ENCODE results near the gene TMEM31.

The TMEM31 gene

DNA sequence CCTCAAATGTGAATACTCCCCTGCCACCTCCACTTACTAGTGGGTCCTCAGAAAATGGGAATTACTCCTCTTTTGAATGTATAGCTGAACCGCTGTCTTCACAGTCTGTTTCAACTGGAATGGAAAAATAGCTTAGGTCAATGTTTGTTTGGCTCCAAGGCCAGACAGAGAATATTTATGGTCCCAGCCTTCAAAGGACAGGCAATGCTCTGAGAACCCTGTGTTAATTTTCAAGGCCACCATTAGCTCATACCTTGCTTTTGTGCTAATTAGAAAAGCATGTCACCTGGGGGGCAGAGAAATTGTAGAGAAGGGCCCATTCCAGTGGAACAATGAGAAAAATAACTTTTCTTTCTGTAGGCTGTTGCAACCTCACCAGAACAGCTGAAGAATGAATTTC, 19.6 kb upstream of the TMEM31 start:
- Mint-ChIP-seq H3K9me3 (no peaks in the 10 kb centered on the region), H3K4me1 (no peaks in the 10 kb centered on the region), H3K4me3 (no peak overlapping the region), H3K36me3 (ENCODE audit: low read depth) (peaks cover 3% of the 10 kb centered on the region), H3K27me3 (no peaks in the 10 kb centered on the region), H3K27ac (no peak overlapping the region)
- no peak for DNase-seq
- no peak for ATAC-seq

- Mint-ChIP-seq H3K36me3 (ENCODE audit: low read depth) (no peaks in the 10 kb centered on the region), H3K4me3 (no peak overlapping the region), H3K4me1 (no peaks in the 10 kb centered on the region), H3K27ac (no peak overlapping the region), H3K9me3 (no peaks in the 10 kb centered on the region), H3K27me3 (no peaks in the 10 kb centered on the region)
- no peak for ATAC-seq
- no peak for DNase-seq
Measured at GRCh38 chrX:103697687-103698086, 13.0 kb upstream of the TMEM31 start.

DNA sequence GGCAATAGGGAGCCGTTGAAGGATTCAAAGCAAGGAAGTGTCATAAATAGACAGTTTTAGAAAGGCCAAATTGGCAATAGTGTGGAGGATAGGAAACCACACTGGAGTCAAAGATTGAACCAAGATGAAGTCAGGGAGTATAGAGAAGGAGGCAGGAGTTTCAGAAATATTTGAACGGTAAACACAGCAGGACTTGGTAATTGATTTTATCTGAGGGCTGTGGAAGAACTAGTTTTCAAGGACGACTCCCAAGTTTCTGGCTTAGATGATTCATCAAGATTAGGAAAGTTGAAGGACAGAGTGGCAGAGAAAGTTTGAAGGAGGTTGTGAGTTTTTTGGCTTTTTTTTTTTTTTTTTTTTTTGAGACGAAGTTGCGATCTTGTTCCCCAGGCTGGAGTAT, 11.5 kb upstream of the TMEM31 start:
- Mint-ChIP-seq H3K4me3 (no peak overlapping the region), H3K9me3 (no peaks in the 10 kb centered on the region), H3K4me1 (no peaks in the 10 kb centered on the region), H3K27me3 (no peaks in the 10 kb centered on the region), H3K27ac (no peak overlapping the region), H3K36me3 (ENCODE audit: low read depth) (no peaks in the 10 kb centered on the region)
- DNase-seq (no peak), ATAC-seq (no peak)

DNA sequence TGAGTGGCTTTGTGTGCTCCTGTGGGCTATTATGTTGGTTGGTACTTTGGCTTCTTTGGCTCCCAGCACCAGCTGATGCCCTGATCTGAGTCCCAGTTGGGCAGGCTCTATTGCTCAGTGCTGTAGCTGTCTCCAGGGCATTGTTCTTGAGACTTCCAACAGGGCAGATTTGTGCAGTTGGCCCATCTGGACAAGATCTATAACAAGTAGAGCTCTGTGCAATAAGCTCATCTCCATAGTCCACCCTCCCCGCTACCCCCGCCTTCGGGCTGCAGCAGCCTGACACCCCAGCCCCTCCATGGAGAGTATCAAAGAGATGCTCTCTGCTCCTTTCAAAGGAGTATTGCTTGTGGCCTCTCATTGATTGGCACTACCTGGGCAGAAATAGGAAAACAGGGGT, 5.8 kb upstream of the TMEM31 start:
- H3K27ac Mint-ChIP-seq: no peak overlapping the region
- no peaks in the 10 kb centered on the region for H3K9me3 Mint-ChIP-seq
- H3K4me1 Mint-ChIP-seq: no peaks in the 10 kb centered on the region
- H3K27me3 Mint-ChIP-seq: no peaks in the 10 kb centered on the region
- H3K36me3 Mint-ChIP-seq (ENCODE audit: low read depth): no peaks in the 10 kb centered on the region
- ATAC-seq (no peak), DNase-seq (no peak)
- H3K4me3 Mint-ChIP-seq: no peak overlapping the region

- no peaks in the 10 kb centered on the region for H3K4me1 Mint-ChIP-seq
- ATAC-seq (no peak), DNase-seq (no peak)
- H3K4me3 Mint-ChIP-seq: no peak overlapping the region
- H3K27ac Mint-ChIP-seq: no peak overlapping the region
- no peaks in the 10 kb centered on the region for H3K36me3 Mint-ChIP-seq (ENCODE audit: low read depth)
- no peaks in the 10 kb centered on the region for H3K9me3 Mint-ChIP-seq
- H3K27me3 Mint-ChIP-seq: no peaks in the 10 kb centered on the region
Measured at GRCh38 chrX:103716962-103717361, 6.3 kb downstream of the TMEM31 start.

DNA sequence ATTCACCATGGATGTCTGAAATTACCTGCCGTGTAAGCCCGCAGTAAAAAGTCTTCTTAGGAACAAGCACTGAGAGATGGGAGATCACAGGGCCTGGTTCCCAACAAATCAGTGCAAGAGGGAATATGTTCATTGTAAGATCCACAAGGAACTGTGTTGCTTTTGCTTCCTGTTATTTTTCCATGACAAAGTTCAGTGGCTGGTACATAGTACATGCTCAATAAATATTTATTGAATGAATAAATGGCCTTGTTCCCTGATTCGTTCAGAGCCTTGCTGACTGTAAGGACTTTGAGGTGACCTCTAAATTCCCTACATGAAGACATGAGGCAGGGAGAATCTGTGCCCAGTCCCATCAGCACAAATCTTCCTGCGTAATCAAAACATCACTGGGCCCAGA, 7.4 kb downstream of the TMEM31 start:
- H3K27ac Mint-ChIP-seq: no peak overlapping the region
- no peak for DNase-seq
- H3K27me3 Mint-ChIP-seq: no peaks in the 10 kb centered on the region
- ATAC-seq: no peak
- no peaks in the 10 kb centered on the region for H3K4me1 Mint-ChIP-seq
- no peaks in the 10 kb centered on the region for H3K9me3 Mint-ChIP-seq
- no peak overlapping the region for H3K4me3 Mint-ChIP-seq
- H3K36me3 Mint-ChIP-seq (ENCODE audit: low read depth): no peaks in the 10 kb centered on the region

DNA sequence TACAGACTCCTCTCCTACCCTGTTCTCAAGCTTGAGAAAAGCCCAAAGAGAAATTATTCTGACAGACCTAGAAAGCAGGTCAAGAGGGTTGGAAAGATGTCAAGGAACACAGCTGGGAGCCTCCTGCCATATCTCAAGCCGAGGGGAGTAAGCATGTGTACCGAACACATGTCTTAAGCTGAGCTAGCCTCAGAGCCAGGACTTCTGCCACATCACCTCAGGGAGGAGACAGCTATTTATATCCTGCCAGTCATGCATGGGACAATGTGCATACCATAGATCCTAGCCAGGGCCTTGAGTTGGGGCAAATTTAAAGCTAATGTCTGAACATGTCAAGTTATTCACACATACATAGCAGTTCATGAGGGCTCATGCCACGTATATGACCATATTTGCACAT, 11.8 kb downstream of the TMEM31 start:
- Mint-ChIP-seq H3K36me3 (ENCODE audit: low read depth) (no peaks in the 10 kb centered on the region), H3K27me3 (no peaks in the 10 kb centered on the region), H3K27ac (no peak overlapping the region), H3K4me1 (no peaks in the 10 kb centered on the region), H3K4me3 (no peak overlapping the region), H3K9me3 (no peaks in the 10 kb centered on the region)
- DNase-seq (no peak), ATAC-seq (no peak)

DNA sequence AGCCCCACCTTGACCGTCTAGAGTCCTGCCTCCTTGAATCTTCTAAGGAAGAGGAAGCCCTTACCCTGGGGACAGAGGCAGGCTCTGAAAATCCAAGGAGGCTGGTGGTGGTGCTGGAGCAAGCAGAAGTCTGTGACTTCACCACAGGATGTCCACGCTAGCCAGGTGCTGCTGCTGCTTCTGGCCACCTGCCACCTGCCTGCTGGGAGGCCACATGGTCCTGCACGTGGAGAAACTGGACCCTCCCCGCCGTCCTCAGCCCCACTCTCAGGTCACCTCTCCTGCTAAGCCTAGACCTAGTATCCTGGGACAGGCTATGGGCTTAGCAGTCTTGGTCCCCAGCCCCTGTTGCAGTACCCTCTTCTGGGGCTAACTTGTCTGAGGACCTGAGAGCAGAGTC, 15.8 kb downstream of the TMEM31 start:
- H3K36me3 Mint-ChIP-seq (ENCODE audit: low read depth): no peaks in the 10 kb centered on the region
- DNase-seq (no peak), ATAC-seq (no peak)
- no peaks in the 10 kb centered on the region for H3K9me3 Mint-ChIP-seq
- H3K4me1 Mint-ChIP-seq: no peaks in the 10 kb centered on the region
- H3K27me3 Mint-ChIP-seq: no peaks in the 10 kb centered on the region
- H3K4me3 Mint-ChIP-seq: no peak overlapping the region
- H3K27ac Mint-ChIP-seq: no peak overlapping the region

DNA sequence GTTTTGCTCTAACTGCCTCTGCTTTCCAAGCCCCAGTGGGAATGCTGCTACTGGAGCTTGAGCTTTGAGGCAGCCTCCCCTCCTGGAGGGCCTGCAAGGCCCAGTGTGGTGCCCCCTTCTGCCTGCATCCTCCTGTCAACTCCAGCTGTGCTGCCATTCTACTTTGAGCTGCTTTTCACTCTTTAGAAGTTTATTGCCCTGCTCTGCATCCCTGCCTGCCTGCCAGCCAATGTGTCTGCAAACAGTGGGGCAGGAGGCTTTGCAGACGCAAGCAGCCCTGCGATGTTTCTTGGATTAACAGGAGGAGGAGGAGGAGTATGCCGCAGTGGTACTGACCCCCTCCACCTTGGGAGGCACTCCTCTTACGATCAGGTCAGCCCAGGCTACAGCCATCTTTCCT, 16.4 kb downstream of the TMEM31 start:
- no peak overlapping the region for H3K4me3 Mint-ChIP-seq
- ATAC-seq (no peak), DNase-seq (no peak)
- H3K36me3 Mint-ChIP-seq (ENCODE audit: low read depth): no peaks in the 10 kb centered on the region
- H3K4me1 Mint-ChIP-seq: no peaks in the 10 kb centered on the region
- peaks cover 3% of the 10 kb centered on the region for H3K27me3 Mint-ChIP-seq
- H3K9me3 Mint-ChIP-seq: no peaks in the 10 kb centered on the region
- no peak overlapping the region for H3K27ac Mint-ChIP-seq

DNA sequence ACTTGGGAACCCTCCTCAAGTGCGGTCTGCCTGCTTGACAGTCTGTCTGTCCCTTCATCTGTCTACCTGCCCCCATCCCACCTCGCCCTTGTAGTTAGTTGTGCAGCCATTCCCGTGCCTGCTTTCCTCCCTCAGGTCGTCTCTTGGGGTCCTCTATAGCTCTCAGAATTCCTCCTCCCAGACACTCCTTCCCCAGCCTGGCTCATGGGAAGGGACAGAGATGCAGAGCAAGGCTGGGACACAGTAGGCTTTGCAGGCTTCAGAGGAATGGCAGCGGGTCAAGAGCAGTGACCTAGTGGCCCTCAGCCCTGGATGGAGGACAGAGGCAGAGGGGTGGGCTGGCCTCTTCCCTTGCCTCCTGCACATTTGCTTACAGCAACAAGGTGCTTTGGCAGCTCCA, 18.3 kb downstream of the TMEM31 start:
- H3K9me3 Mint-ChIP-seq: no peaks in the 10 kb centered on the region
- H3K36me3 Mint-ChIP-seq (ENCODE audit: low read depth): no peaks in the 10 kb centered on the region
- no peak overlapping the region for H3K27ac Mint-ChIP-seq
- ATAC-seq (no peak), DNase-seq (no peak)
- H3K4me1 Mint-ChIP-seq: peaks cover 3% of the 10 kb centered on the region
- peaks cover 3% of the 10 kb centered on the region for H3K27me3 Mint-ChIP-seq
- H3K4me3 Mint-ChIP-seq: no peak overlapping the region

DNA sequence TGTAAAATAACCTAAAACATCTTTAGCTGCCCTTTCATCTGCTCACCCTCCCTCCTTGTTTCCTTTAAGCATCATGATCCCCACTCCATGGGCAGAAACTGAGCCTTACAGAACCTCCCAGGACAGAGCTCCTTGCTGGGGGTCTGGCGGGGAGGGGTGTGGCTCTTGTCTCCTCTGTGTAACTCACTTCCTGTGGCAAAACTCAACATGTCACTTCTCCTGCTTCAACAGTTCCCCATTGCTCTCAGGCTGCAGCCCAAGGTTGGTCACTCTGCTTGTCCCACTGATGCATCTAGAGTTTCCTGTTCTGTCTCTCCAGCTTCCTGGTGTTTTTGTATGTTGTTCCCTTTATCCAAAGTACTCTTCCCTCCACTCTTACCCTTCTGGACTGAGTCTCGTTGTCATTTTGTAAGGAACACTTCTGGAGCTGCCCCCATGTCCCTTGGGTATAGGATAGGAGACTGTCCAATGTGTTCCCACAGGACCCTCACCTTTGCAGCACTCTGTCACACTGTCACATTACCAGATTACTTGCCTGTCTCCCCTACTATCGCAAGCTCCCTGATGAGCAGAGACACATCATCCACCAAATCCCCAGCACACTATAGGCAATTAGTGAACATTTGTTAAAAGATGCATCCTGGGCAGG, 19.6 kb downstream of the TMEM31 start:
- no peak overlapping the region for H3K4me3 Mint-ChIP-seq
- H3K27me3 Mint-ChIP-seq: peaks cover 3% of the 10 kb centered on the region
- no peak for ATAC-seq
- no peak overlapping the region for H3K27ac Mint-ChIP-seq
- no peaks in the 10 kb centered on the region for H3K36me3 Mint-ChIP-seq (ENCODE audit: low read depth)
- no peak for DNase-seq
- H3K4me1 Mint-ChIP-seq: peaks cover 9% of the 10 kb centered on the region
- no peaks in the 10 kb centered on the region for H3K9me3 Mint-ChIP-seq

GRCh38 chrX:103730796-103731493, 20.2 kb downstream of the TMEM31 start:
- H3K9me3 Mint-ChIP-seq: no peaks in the 10 kb centered on the region
- peaks cover 3% of the 10 kb centered on the region for H3K27me3 Mint-ChIP-seq
- ATAC-seq: no peak
- no peak overlapping the region for H3K27ac Mint-ChIP-seq
- peaks cover 9% of the 10 kb centered on the region for H3K4me1 Mint-ChIP-seq
- no peaks in the 10 kb centered on the region for H3K36me3 Mint-ChIP-seq (ENCODE audit: low read depth)
- DNase-seq: no peak
- no peak overlapping the region for H3K4me3 Mint-ChIP-seq

GRCh38 chrX:103733017-103733416, 22.3 kb downstream of the TMEM31 start:
- Mint-ChIP-seq H3K4me3 (no peak overlapping the region), H3K4me1 (peaks cover 9% of the 10 kb centered on the region), H3K9me3 (no peaks in the 10 kb centered on the region), H3K27me3 (peaks cover 3% of the 10 kb centered on the region), H3K36me3 (ENCODE audit: low read depth) (no peaks in the 10 kb centered on the region), H3K27ac (no peak overlapping the region)
- DNase-seq (no peak), ATAC-seq (no peak)

- ATAC-seq (peak; percentile 90), DNase-seq (peak; percentile 1)
- Mint-ChIP-seq H3K9me3 (no peaks in the 10 kb centered on the region), H3K4me1 (peaks cover 9% of the 10 kb centered on the region), H3K36me3 (ENCODE audit: low read depth) (no peaks in the 10 kb centered on the region), H3K27me3 (peaks cover 3% of the 10 kb centered on the region), H3K27ac (no peak overlapping the region), H3K4me3 (no peak overlapping the region)
Measured at GRCh38 chrX:103734125-103734760, 23.5 kb downstream of the TMEM31 start.

DNA sequence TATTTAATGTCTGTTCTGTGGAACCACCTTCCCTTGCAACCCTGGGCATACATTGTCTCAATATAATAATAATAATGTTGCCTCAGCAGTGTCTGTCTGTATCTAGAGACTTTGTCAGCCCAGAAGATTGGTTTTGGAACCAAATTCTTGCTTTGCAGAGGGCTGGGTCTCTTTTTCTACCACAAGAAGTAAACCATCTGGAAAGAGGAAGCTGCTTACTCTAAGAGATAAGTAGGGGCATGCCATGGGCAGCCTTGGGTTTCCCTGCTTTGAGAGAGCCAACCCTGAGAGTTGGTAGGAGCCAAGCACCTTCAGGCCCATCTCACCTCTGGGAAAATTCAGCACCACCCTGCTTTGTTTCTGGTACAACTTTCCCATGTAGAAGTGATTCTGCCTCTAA, 27.0 kb downstream of the TMEM31 start:
- Mint-ChIP-seq H3K27me3 (no peaks in the 10 kb centered on the region), H3K27ac (no peak overlapping the region), H3K4me3 (no peak overlapping the region), H3K4me1 (peaks cover 9% of the 10 kb centered on the region), H3K9me3 (no peaks in the 10 kb centered on the region), H3K36me3 (ENCODE audit: low read depth) (no peaks in the 10 kb centered on the region)
- no peak for ATAC-seq
- no peak for DNase-seq
